WERI-Rb-1 (cell line): ENCODE measurements around the gene DNAJB11.

Source experiments
- DNase-seq: peaks from one replicate; pipeline ENCODE4 v3.0.0-alpha.2; 2020
- H3K27ac ChIP-seq: fragments of 250-450 bp; sonication (Bioruptor Pico); 2 replicates; pipeline ENCODE4 v1.5.1; 2020; ENCODE audit warnings: mild to moderate bottlenecking, moderate library complexity
- H3K27me3 ChIP-seq: fragments of 250-450 bp; sonication (Bioruptor Pico); 2 replicates; pipeline ENCODE4 v1.5.1; 2021; ENCODE audit warnings: mild to moderate bottlenecking, low read depth, moderate library complexity; ENCODE audit not compliant: insufficient read depth, severe bottlenecking
- H3K36me3 ChIP-seq: fragments of 250-450 bp; sonication (Bioruptor Pico); 2 replicates; pipeline ENCODE4 v1.5.1; 2020; ENCODE audit warnings: mild to moderate bottlenecking, moderate library complexity
- H3K4me3 ChIP-seq: 2 replicates; pipeline ENCODE4 v1.5.1; 2011; ENCODE audit warnings: low read depth, mild to moderate bottlenecking, control low read depth, low read length
- H3K9me3 ChIP-seq: fragments of 250-450 bp; sonication (Bioruptor Pico); 2 replicates; pipeline ENCODE4 v1.5.1; 2021; ENCODE audit warnings: mild to moderate bottlenecking, moderate library complexity; ENCODE audit not compliant: severe bottlenecking
- TF ChIP-seq, protein P1 (sequence below): IDR thresholded peaks from 2 replicates; pipeline ENCODE4 v1.5.1; 2011; ENCODE audit warnings: low read depth, mild to moderate bottlenecking, control low read depth, inconsistent platforms, low read length

DNAJB11 gene

DNA sequence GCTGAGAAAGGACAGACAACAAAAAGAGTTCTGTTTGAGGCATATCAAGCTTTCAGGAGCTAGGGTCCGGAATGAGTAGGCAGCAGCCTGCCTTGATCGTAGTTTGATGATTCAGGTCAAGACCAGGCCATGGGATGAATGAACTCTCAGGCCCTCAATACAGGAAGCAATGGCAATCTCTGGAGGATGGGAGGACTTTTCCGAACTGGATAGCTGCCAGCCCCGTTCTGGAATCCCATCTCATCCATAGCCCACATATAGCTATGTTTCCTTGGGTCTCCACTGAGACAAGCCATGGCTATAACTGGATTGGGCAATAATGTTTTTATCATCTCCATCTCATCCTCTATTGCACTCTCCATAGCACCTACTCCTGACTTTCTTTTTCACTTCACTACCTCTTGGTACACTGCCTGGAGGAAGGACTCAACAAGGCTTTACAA is 55.1 kb downstream of the DNAJB11 start:
- H3K27ac ChIP-seq, result no peak overlapping the region

DNA sequence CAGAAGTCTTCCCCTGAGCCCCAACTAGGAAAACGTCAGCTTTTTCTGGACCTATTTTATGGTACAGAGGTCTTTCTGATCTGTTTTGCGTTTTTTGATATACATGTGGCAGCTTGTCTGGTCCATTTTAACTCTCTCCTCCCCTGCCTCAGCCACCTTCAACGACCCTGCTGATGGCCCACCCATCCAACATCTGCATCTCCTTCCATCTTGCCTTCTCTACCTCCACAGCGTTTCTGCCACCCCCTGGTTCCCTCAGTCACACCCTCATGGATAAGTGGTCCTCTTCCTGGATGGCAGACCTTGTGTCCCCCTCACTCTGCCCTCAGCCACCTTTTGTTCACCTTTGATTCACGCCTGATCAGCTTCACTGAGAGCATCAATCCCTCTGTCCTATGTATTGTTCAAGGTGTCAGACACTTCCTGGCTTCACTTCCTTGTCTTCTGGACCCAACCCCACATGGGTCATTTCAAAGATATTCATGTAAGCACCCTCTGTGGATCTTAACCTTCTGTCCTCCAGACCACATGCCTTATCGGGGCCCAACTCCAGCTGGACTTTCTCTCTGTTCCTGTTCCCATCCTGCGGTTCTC is 55.8 kb downstream of the DNAJB11 start:
- no peak for DNase-seq

More for the DNA sequence above, 55.1 kb downstream of the DNAJB11 start:
- DNase-seq, result no peak
- Histone ChIP-seq H3K4me3 (no peak overlapping the region), H3K36me3 (no peaks in the 10 kb centered on the region), H3K27me3 (peaks cover 8% of the 10 kb centered on the region), H3K9me3 (no peaks in the 10 kb centered on the region)
- TF ChIP-seq, protein P1, sequence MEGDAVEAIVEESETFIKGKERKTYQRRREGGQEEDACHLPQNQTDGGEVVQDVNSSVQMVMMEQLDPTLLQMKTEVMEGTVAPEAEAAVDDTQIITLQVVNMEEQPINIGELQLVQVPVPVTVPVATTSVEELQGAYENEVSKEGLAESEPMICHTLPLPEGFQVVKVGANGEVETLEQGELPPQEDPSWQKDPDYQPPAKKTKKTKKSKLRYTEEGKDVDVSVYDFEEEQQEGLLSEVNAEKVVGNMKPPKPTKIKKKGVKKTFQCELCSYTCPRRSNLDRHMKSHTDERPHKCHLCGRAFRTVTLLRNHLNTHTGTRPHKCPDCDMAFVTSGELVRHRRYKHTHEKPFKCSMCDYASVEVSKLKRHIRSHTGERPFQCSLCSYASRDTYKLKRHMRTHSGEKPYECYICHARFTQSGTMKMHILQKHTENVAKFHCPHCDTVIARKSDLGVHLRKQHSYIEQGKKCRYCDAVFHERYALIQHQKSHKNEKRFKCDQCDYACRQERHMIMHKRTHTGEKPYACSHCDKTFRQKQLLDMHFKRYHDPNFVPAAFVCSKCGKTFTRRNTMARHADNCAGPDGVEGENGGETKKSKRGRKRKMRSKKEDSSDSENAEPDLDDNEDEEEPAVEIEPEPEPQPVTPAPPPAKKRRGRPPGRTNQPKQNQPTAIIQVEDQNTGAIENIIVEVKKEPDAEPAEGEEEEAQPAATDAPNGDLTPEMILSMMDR, result no peak

DNA sequence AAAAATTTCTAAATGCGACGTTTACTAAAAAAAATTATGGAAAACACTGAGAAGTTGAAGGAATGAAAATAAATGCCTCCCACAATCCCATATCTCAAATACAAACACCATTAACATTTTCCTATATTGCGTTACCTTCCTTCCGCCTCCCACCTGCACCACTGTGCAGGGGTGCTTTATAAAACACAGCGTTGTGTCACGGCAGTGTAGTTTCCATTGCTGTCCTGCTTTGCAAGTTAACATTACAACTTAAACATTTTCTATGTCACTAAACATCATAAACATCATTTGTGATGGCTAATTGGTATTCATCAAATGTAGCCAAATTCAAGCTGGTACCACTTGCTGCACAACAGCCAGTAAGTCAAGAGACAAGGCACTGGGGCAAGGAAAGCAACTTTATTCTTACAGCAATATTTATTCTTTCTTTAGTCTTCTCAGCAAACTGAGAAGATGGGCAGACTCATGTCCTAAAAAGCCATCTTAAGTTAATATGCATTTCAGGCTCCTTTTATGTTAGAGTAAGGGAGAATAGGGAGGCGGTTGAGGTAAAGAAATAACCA is 57.4 kb downstream of the DNAJB11 start:
- no peak overlapping the region for H3K4me3 ChIP-seq
- no peak for DNase-seq
- H3K27ac ChIP-seq, result no peak overlapping the region
- peaks cover 6% of the 10 kb centered on the region for H3K27me3 ChIP-seq
- no peaks in the 10 kb centered on the region for H3K36me3 ChIP-seq
- TF ChIP-seq, protein P1, result no peak
- H3K9me3 ChIP-seq, result no peaks in the 10 kb centered on the region

More for the DNA sequence above, 55.8 kb downstream of the DNAJB11 start:
- H3K4me3 ChIP-seq, result no peak overlapping the region
- TF ChIP-seq, protein P1, result no peak
- no peaks in the 10 kb centered on the region for H3K9me3 ChIP-seq
- no peaks in the 10 kb centered on the region for H3K36me3 ChIP-seq
- peaks cover 9% of the 10 kb centered on the region for H3K27me3 ChIP-seq
- no peak overlapping the region for H3K27ac ChIP-seq

DNA sequence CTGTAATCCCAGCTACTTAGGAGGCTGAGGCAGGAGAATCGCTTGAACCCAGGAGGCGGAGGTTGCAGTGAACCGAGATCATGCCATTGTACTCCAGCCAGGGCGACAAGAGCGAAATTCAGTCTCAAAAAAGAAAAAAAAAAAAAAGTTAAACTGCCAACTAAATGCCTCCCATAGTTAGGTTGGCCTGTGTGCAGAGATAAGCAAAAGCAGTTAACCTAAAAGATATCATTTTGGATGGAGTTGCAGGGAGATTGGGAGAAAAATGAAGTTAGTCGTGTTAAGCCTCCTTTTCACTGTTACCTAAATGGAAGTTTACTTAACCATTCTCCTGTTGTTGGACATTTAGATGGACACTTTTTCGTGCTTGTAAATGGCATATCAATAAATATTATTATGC is 58.2 kb downstream of the DNAJB11 start:
- no peaks in the 10 kb centered on the region for H3K36me3 ChIP-seq
- H3K27ac ChIP-seq, result no peak overlapping the region
- H3K4me3 ChIP-seq, result no peak overlapping the region
- TF ChIP-seq, protein P1, result no peak
- no peak for DNase-seq
- H3K9me3 ChIP-seq, result no peaks in the 10 kb centered on the region
- H3K27me3 ChIP-seq, result peaks cover 6% of the 10 kb centered on the region

DNA sequence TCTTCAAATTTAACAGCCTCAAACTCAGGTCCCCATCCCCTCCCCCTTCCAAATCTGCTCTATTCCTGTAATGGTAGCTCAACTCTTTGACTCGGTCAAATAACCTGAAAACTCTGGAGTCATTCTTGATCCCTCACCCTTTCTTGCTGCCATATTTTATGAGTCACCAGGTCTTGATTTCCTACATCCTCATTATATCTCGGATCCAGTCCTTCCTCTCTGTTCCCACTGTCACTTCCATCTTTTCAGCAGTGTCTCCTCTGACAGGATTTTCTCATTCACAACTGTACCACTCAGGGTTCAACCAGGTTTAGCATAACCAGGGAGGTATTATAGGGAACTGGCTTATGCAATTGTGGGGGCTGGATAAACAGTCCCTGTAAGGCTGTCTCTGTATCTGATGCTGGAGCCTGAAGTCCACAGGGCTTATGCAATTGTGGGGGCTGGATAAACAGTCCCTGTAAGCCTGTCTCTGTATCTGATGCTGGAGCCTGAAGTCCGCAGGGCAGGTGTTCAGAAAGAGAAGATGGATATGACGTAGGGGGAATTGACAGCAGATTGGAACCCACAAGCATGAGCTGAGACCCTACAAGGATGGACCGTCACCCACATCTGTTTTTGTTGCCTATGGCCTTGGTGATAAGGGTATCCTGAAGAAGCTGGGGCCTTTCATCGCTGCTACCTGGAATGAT is 60.6 kb downstream of the DNAJB11 start:
- DNase-seq, result no peak
- no peak overlapping the region for H3K27ac ChIP-seq
- no peak overlapping the region for H3K4me3 ChIP-seq
- H3K9me3 ChIP-seq, result no peaks in the 10 kb centered on the region
- H3K27me3 ChIP-seq, result peaks cover 6% of the 10 kb centered on the region
- TF ChIP-seq, protein P1, result no peak
- no peaks in the 10 kb centered on the region for H3K36me3 ChIP-seq
